ENCODE measurements around the gene LIN7B.

- TF ChIP-seq POLR2AphosphoS5 (IDR thresholded peaks at IDR 0.05): no peak
- no peak for TF ChIP-seq CTCF (IDR thresholded peaks at IDR 0.05)
- TF ChIP-seq POLR2A (IDR thresholded peaks at IDR 0.05): no peak
Measured at GRCh38 chr19:49140951-49141350, 26.8 kb downstream of the LIN7B start.

Measured in breast epithelium (tissue), 3 donors.